Brain microvascular endothelial cell (primary cell): ENCODE data around the gene DOCK3.
"Not testable (repeated sequence)": the region's sequence is repeated elsewhere in the genome, so short reads cannot be mapped to it uniquely, and the experiment has no call there.

Source experiments
- DNase-seq: peaks from one replicate; pipeline ENCODE4 v3.0.0-alpha.2; 2020
- H3K27ac ChIP-seq: fragments of 250-450 bp; sonication (Bioruptor Pico); 2 replicates; pipeline ENCODE4 v1.5.1; 2020; ENCODE audit warnings: mild to moderate bottlenecking, moderate library complexity
- H3K27me3 ChIP-seq: fragments of 250-450 bp; sonication (Bioruptor Pico); replicated peaks from 2 replicates; pipeline ENCODE4 v1.5.1; 2020; ENCODE audit warnings: mild to moderate bottlenecking
- H3K36me3 ChIP-seq: fragments of 250-450 bp; sonication (Bioruptor Pico); replicated peaks from 2 replicates; pipeline ENCODE4 v1.5.1; 2020; ENCODE audit warnings: mild to moderate bottlenecking
- H3K4me3 ChIP-seq: 2 replicates; pipeline ENCODE4 v1.5.1; 2011; ENCODE audit warnings: low read depth, mild to moderate bottlenecking, control low read depth, low read length, moderate library complexity
- in situ Hi-C: cut with HindIII; loops from 2 replicates; pipeline ENCODE4 v1.10.0; 2017; ENCODE audit warnings: low sequenced_read_pairs, low pct_ligation_motif_present
- TF ChIP-seq, protein P1 (sequence below): IDR thresholded peaks from 2 replicates; pipeline ENCODE4 v1.5.1; 2011; ENCODE audit warnings: low read depth, mild to moderate bottlenecking, moderate library complexity, low read length, control low read depth, inconsistent platforms; ENCODE audit errors: missing control alignments

DOCK3 gene

DNA sequence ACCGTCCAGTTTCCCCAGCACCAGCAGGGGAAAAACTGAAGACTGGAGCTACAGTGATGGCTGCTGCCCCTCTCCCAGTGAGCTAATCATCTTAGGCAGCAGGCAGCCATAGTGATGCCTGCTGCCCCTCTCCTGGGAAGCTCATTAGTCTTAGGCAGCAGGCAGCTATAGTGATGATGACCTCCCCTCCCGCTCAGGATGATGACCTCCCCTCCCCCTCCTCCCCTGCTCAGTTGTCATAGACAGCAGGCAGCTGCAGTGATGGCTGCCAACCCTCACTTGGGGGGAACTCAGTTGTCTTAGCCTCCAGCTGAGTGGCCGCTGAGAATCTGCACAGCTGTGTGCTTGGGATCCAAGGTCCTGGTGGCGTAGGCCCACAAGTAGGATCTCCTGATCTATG is 629.5 kb downstream of the DOCK3 start:
- Histone ChIP-seq H3K27ac (no peak overlapping the region), H3K36me3 (no peaks in the 10 kb centered on the region), H3K4me3 (no peak overlapping the region), H3K27me3 (no peaks in the 10 kb centered on the region)
- TF ChIP-seq, protein P1, sequence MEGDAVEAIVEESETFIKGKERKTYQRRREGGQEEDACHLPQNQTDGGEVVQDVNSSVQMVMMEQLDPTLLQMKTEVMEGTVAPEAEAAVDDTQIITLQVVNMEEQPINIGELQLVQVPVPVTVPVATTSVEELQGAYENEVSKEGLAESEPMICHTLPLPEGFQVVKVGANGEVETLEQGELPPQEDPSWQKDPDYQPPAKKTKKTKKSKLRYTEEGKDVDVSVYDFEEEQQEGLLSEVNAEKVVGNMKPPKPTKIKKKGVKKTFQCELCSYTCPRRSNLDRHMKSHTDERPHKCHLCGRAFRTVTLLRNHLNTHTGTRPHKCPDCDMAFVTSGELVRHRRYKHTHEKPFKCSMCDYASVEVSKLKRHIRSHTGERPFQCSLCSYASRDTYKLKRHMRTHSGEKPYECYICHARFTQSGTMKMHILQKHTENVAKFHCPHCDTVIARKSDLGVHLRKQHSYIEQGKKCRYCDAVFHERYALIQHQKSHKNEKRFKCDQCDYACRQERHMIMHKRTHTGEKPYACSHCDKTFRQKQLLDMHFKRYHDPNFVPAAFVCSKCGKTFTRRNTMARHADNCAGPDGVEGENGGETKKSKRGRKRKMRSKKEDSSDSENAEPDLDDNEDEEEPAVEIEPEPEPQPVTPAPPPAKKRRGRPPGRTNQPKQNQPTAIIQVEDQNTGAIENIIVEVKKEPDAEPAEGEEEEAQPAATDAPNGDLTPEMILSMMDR, result no peak
- in situ Hi-C loops, result no loop called here
- no peak for DNase-seq

DNA sequence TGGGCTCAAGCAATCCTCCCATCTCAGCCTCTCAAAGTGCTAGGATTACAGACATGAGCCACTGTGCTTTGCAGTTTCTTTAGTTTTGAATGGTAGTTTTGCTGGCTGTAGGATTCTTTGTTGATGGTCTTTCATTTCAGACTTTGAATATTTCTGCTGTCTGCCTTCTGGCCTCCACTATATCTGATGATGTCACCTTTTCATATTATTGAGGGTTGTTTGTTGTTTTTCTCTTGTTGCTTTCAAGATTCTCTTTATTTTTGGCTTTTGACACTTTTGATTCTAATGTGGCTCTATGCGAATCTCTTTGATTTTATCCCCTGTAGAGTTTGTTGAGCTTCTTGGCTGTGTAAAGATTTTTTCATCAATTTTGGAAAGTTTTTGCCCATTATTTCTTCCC is 631.4 kb downstream of the DOCK3 start:
- no peaks in the 10 kb centered on the region for H3K27me3 ChIP-seq
- no peak overlapping the region for H3K4me3 ChIP-seq
- no peak overlapping the region for H3K27ac ChIP-seq
- TF ChIP-seq, protein P1, result no peak
- in situ Hi-C loops, result no loop called here
- no peaks in the 10 kb centered on the region for H3K36me3 ChIP-seq
- no peak for DNase-seq

DNA sequence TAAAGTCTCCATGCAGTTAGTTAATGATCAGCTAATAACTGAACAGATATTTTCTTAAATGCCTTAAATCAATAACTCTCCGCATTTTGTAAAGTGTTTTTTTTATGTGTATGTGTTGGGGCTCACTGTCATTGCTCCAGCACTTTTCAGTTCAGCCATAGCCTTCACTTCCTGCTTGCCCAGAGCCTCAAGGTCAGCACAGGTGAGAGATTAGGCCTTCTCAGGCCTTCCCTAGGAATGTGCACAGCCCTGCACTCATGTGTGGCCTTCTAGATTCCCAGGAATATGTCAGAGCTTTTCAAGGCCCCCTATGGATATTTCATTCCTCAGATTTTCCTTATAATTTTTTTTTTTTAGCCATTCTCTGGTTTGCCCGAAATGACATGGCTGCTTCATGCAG is 632.7 kb downstream of the DOCK3 start:
- TF ChIP-seq, protein P1, result no peak
- H3K27ac ChIP-seq, result no peak overlapping the region
- no peaks in the 10 kb centered on the region for H3K36me3 ChIP-seq
- DNase-seq, result no peak
- no peak overlapping the region for H3K4me3 ChIP-seq
- in situ Hi-C loops, result no loop called here
- H3K27me3 ChIP-seq, result no peaks in the 10 kb centered on the region

DNA sequence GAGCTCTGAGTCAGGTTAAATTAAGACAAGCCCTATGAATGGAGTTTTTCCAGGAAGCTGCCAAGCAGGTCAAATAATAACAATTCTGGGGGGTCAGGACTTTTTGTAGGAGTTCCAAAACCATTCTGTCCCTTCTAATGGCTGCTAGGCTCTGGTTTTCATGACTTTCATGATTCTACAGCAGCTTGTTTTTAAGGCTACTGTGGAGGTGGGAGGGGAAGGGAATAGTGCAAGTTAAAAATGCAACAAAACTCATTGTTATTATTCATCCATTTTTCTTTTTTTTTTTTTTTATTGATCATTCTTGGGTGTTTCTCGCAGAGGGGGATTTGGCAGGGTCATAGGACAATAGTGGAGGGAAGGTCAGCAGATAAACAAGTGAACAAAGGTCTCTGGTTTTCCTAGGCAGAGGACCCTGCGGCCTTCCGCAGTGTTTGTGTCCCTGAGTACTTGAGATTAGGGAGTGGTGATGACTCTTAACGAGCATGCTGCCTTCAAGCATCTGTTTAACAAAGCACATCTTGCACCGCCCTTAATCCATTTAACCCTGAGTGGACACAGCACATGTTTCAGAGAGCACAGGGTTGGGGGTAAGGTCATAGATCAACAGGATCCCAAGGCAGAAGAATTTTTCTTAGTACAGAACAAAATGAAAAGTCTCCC is 633.3 kb downstream of the DOCK3 start:
- H3K27me3 ChIP-seq, result not testable (repeated sequence)

DNA sequence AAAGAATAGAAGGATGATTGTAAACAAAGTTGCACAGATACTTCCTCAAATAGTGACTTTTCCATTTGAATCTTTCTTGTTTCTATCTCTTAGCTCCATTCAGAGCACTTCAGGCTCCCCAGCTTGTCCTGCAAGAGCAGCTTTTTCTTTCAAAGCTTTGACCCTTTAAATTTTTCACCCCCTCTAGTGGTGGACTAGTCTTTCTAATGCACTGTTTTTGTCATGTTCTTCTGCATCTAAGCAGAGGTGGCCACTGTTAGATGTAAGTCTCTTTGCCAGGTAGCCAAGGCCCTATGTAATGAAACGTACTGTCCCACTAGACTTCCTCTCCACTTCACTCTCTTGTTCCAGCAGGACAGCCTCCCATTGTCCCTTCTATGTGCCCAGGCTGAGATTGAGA is 636.3 kb downstream of the DOCK3 start:
- TF ChIP-seq, protein P1, result peak; percentile 62
- DNase-seq, result peak; percentile 15
- H3K36me3 ChIP-seq, result no peaks in the 10 kb centered on the region
- no peaks in the 10 kb centered on the region for H3K27me3 ChIP-seq
- in situ Hi-C loops, result no loop called here
- no peak overlapping the region for H3K27ac ChIP-seq
- H3K4me3 ChIP-seq, result no peak overlapping the region

More for the DNA sequence above, 633.3 kb downstream of the DOCK3 start:
- in situ Hi-C loops, H3K4me3 ChIP-seq, H3K27ac ChIP-seq, DNase-seq, H3K36me3 ChIP-seq: not testable (repeated sequence)

DNA sequence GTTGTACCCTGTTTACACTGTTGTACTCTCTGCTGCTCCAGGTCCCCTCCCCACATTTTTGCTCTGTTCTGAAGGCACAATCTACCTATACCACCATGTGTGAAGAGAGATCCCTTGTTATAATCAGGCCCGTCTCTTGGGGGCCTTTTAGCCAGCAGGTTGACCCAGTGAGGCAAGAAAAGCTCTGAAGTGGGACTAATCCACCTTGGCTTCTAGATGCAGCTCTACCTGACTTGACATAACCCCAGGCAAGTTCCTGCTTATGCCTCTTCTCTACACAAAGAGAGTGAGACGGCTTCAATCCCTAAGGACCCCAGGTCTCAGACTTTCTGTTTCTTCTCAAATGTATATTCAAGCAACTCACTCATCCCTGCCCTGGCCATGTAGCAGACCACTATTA is 653.5 kb downstream of the DOCK3 start:
- in situ Hi-C loops, result no loop called here
- Histone ChIP-seq H3K4me3 (no peak overlapping the region), H3K36me3 (no peaks in the 10 kb centered on the region), H3K27ac (no peak overlapping the region), H3K27me3 (no peaks in the 10 kb centered on the region)
- TF ChIP-seq, protein P1, result no peak
- DNase-seq, result no peak
